HG03457 (cell line): ENCODE results near the gene CCDC137.
A peak's percentile ranks its signal among the peaks of the same experiment; 100 is the strongest.
"Not testable (repeated sequence)": the region's sequence is repeated elsewhere in the genome, so short reads cannot be mapped to it uniquely, and the experiment has no call there.

ENCODE experiments used
- ATAC-seq: cut with Tn5 transposase; IDR thresholded peaks from one replicate; pipeline ENCODE4 v1.9.1; 2021; ENCODE audit warnings: moderate number of reproducible peaks; ENCODE audit not compliant: unreplicated experiment

The CCDC137 gene

DNA sequence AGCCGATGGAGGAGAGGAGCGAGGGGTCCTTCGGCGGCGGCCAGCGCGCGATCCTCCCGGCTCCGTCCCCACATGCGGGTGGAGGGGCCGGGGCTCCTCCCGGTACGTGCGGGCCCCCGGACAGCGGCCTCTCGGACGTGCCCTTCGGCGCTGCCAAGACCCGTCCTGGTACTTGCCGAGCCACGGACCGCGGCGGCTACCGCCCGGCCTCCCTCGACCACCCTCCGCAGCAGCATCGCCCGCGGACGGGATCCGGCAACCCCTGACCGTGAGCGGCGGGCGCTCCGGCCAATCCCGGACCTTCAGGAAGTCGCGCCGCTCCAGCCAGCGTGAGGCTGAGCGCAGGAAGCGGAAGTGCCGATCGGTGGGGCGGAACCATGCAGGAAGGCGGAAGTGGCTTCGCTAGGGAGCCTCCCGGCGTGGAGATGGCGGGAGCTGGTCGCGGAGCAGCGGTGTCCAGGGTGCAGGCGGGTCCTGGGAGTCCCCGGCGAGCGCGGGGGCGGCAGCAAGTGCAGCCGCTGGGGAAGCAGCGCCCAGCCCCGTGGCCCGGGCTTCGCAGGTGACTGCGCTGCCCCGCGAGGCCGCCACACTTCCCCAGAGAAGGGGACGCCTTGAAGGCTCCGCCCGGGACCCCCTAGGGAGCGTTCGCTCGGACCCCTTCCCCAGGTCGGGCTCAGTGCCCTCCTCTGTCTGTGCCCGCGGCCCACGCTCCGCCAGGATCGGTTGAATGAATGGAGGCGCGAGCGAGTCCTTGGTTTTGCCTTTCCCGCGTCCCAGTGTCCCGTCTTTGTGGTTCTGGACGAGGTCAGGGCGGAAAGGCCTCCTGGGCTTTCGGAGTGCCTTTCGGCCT lies at the start of gene CCDC137, which contains the start of gene OXLD1:
TSS of gene CCDC137 (plus strand) at position 396 of the 850 bp plus-strand sequence. CDS start at position 426, 30 bp downstream.
TSS of gene OXLD1 (minus strand) at position 264 of the 850 bp plus-strand sequence. CDS start at position 236, 28 bp downstream.
- peak; percentile 82 for ATAC-seq

DNA sequence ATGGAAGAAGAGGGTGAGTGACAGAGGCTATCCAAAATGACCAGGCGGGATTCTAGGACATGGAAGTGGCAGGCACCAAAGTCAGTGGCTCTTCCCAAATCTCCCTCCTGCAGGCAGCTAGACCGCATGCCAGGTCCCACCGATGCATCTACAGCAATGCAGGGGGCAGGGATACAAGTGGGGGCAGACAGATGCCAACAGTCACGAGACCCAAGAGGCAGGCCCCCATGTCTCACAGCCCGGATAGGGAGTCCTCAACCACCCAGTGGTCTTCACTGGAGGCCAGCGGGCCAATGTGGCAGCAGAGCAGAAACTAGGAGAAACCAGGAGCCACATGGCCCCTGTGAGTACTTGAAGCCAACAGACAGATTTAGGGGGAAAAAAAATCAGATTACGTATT lies 49.7 kb upstream of the CCDC137 start:
- no peak for ATAC-seq

GRCh38 chr17:81618307-81618706 lies 48.2 kb upstream of the CCDC137 start:
- ATAC-seq = not testable (repeated sequence)

- ATAC-seq = no peak
Measured at GRCh38 chr17:81621494-81622130, 44.9 kb upstream of the CCDC137 start.

DNA sequence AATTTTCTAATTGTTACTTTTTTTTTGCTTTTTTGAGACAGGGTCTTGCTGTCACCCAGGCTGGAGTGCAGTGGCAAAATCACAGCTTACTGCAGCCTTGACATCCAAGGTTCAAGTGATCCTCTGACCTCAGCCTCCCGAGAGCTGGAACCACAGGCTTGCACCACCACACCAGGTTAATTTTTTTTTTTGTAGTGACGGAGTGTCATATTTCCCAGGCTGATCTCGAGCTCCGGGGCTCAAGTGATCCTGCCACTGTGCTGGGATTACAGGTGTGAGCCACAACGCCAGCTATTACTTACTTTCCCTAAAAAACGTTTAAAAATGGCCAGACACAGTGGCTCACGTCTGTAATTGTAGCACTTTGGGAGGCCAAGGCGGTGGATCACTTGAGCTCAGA lies 36.3 kb upstream of the CCDC137 start:
- no peak for ATAC-seq

- ATAC-seq = no peak
Measured at GRCh38 chr17:81631482-81631881, 35.1 kb upstream of the CCDC137 start.

GRCh38 chr17:81635431-81635830 lies 31.1 kb upstream of the CCDC137 start:
- no peak for ATAC-seq

DNA sequence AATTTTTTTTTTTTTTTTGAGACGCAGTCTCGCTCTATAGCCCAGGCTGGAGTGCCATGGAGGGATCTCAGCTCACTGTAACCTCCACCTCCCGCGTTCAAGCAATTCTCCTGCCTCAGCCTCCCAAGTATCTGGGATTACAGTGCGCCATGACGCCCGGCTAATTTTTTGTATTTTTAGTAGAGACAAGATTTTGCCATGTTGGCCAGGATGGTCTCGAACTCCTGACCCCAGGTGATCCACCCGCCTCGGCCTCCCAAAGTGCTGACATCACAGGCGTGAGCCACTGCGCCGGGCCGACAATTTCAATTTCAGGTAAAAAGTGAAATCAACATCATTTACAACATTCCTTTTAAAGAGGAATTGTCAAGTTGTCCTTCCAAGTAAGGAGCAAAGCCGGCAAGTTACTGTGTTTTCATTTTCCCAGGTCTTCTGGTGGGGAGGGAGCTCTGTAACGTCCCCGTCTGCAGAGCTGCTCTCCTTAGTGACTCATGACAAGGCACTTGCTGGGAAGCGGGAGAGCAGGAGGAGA lies 30.5 kb upstream of the CCDC137 start:
- no peak for ATAC-seq

- no peak for ATAC-seq
Measured at GRCh38 chr17:81636505-81637288, 29.8 kb upstream of the CCDC137 start, which contains the start of the genes NPLOC4 and TSPAN10. Gene NPLOC4 (minus strand): TSS chr17:81637112. CDS start chr17:81636930, 182 bp downstream. Gene TSPAN10 (plus strand): TSS chr17:81637196. CDS start chr17:81642413, 5,217 bp downstream.

- ATAC-seq = no peak
Measured at GRCh38 chr17:81638683-81639082, 27.9 kb upstream of the CCDC137 start.

- ATAC-seq = no peak
Measured at GRCh38 chr17:81640011-81640410, 26.5 kb upstream of the CCDC137 start.

DNA sequence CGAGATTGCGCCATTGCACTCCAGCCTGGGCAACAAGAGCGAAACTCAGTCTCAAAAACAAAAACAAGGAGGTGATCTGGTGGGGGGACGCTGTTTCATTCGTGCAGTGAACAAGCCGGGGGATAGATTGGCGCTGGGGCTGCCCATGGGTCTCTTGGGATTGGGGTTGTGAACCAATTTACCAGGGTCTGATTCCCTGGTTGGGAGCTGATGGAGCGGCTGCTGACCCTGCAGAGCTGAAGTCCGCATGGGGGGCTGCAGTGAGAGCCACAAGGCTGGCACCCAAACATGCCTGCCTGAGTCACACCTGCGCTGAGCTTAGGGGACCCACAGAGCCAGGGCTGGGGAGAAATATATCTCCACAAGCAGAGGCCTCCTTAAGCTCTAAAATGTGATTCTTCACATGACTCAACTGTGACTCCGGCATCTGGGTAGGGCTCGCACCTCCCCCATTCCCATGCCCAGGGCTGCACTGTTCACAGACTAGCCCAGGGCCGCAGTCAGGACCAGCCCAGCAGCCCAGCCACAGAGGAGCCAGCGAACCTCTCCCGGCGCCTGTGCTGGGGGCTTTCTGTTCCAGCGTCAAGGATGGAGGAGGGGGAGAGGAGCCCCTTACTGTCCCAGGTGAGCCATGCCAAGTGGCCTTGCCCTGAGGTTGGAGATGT lies 24.6 kb upstream of the CCDC137 start:
- no peak for ATAC-seq

DNA sequence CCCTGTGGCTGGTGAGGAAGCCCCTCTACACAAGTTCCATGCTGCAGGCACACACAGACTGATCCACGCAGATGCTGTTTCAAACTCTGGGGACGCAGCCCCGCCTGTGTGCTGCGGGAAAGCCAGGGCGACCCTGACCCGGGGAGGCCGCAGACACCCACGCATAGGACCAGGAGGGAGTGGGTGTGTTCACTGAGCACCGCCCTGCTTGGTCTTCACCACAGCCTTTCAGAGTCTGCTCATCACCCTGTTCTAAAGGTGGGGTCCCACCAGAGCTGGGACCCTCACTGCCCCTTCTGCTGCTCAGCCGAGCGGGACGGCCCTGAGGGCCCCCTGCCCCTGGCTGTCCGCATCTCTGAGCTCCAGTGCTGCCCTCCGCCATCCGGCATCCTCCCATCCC lies 22.0 kb upstream of the CCDC137 start:
- ATAC-seq = no peak

DNA sequence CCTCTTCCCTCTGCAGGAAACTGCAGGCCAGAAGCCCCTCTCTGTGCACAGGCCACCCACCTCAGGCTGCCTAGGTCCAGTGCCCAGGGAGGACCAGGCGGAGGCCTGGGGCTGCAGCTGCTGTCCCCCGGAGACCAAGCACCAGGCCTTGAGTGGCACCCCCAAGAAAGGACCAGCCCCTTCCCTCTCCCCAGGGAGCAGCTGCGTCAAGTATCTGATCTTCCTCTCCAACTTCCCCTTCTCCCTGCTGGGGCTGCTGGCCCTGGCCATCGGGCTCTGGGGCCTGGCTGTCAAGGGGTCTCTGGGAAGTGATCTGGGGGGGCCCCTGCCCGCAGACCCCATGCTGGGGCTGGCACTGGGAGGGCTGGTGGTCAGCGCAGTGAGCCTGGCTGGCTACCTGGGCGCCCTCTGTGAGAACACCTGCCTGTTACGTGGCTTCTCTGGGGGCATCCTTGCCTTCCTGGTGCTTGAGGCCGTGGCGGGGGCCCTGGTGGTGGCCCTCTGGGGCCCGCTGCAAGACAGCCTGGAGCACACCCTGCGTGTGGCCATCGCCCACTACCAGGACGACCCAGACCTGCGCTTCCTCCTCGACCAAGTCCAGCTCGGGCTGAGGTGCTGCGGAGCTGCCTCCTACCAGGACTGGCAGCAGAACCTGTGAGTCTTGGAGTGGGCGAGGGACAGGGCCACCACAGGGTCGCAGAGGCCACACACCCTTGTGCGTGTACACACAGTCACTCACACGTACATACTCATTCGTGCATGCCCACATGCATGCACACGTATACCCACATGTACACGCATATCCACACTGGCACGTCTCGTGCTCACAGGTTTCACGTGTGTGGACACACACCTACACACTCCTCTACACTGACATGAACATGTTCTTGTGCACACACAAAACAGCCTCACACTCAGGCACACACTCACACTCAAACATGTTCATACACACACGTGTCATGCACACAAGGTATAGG lies 21.3 kb upstream of the CCDC137 start:
- no peak for ATAC-seq

DNA sequence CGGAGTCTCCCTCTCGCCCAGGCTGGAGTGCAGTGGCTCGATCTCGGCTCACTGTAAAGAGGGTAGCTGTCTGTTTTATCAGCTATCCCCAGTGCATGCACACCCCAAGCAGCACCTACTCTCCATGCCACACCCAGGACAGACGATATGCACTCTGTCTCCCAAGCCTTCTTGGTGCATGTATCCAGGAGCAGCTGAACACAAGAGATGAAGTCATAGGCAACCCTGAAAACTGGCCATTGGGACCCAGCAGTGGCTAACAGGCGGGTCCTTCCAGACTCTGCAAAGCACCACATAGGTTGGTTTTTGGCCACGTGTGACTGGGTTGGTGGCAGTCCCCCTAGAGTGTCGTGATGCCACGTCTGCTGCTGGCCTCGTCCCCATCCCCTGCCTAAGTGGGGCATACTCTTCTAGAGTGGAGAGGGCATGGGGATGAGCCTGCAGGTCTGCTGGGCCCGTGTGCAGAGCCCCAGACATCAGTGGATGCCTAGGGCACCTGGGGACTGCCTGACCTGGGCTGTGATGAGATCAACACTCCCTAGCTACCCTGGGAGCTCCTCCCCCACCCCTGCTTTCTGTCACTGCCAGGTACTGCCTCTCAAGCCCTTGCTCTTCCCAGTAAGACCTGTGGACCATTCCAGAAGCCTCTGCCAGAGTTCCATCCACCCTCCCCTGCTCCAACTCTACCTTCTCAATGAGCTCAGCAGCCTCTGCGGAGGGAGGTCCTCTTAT lies 19.5 kb upstream of the CCDC137 start:
- ATAC-seq = no peak

DNA sequence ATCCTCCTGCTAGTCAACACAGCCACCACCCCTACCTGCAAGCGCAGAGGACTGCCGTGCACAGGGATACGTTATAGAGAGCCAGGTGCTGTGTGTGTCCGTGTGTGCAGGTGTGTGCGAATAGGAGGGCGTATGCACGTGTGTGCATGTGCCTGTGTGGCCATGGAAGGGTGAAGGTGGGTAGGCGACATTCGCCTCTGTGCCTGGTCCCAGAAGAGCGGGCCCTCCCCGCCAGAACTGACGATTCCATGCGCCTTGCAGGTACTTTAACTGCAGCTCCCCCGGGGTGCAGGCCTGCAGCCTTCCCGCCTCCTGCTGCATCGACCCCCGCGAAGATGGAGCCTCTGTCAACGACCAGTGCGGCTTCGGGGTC lies 18.9 kb upstream of the CCDC137 start:
- ATAC-seq = no peak

GRCh38 chr17:81648013-81648706 lies 18.4 kb upstream of the CCDC137 start:
- ATAC-seq = no peak

DNA sequence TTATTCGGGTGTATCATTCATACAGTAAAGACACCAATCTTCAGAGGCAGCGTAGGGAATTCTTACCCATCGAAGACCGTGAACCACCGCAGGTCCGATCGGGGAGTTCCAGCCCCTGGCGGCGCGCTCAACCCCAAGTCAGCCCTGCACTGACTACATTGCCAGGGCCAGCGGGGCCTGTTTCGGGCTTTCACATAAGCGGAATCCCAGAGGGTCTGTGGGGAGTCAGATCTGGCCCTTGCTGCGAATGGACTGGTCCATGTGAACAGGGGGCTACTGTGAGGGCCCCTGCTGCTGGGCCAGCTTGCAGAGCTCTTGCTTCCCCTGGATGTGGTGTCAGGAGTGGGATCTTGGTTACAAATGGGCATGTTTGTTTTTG lies 17.8 kb upstream of the CCDC137 start:
- ATAC-seq = no peak
